ENCODE results near the gene CCL13.

Gene CCL13

GRCh38 chr17:34384822-34385605, 28.7 kb downstream of the CCL13 start:
- DNase-seq (ENCODE audit: low read depth in 2 of 2), result no peak

DNA sequence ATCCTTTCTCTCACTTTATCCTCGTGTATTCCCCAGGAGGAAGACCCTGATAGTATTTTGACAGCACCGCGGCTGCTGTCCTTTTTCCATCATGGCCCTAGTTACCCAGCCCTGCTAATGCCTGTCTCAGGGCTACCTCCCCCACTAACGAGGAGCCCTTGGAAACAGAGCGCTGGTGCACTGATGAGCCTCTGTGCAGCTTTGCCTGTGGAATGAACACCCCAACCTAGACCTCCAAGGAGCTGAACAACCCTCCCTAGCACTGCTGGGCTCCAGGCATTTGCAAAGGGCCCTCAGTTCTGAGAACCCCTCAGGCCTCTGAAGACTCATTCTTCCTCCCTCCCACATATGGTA, 30.0 kb downstream of the CCL13 start:
- DNase-seq (ENCODE audit: low read depth in 2 of 2), result no peak

DNA sequence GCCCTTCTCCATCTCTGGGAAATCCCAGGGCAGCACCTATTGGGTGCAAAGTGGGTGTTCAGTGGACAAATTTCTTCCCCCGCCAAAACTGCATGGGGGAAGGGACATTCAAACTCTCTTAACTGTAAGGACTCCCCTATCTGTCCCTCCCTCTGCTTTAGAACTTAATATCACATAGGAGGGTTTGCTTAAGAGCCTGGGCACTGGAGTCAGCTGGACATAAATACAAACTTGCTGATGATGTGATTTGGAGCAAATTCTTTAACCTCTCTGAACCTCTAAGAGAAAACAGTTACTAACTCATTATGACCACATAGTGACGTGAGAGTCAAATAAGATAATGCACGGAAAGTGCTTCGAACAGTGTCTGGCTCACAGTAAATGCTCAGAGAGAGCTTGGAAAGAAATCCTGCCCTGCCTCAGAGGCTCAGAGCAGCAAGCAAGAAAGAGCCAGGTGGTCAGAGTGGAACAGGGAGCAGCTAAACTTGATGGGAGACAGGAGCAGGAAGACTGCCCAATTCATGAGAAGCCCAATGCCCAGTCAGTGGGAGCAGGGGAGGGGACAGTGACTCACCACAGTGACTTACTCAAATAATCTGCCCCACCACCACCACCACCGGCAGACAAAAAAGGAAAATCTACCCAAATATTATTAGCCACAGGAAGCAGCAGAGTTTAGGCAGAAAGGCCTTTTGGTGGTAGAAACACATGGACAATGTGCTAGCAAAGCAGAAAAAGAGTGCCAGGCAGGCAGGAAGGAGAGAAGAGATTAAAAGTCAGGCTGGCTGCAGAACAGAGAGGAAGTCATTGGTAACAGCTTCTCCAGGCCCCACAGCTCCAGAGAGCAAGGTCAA, 30.6 kb downstream of the CCL13 start:
- DNase-seq (ENCODE audit: low read depth in 2 of 2), result no peak

- DNase-seq (ENCODE audit: low read depth in 2 of 2), result no peak
These were observed 31.3 kb downstream of the CCL13 start for GRCh38 chr17:34387566-34387965.

DNA sequence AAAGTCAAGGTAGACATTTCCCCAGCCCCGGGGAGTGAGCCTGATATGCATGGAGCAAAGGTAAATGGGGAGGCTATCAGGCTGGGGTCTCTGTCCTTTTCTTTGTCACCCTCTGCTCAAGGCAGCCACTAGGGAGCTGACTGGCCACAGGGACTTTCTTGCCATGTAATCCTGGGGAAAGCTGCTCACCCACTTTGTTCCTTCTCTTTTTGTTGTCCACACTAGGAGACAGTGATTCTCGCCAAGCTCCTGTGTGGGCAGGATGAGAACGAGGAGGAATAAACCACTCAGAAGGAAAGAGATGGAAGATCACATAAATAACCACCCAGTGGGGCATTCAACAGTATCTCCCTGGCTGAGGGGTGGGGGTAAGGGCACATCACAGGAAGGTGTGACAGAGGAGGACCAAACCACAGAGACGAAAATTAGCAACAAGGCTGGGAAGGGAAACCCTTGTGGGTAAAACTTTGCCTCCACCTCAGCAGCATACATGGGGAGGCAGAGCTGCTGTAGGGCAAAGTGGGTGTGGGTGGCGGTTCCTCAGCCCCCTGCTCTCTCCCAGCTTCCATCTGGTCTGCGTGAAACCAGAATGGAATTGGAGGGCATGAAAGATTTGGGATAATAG, 33.0 kb downstream of the CCL13 start:
- DNase-seq (ENCODE audit: low read depth in 2 of 2), result no peak

DNA sequence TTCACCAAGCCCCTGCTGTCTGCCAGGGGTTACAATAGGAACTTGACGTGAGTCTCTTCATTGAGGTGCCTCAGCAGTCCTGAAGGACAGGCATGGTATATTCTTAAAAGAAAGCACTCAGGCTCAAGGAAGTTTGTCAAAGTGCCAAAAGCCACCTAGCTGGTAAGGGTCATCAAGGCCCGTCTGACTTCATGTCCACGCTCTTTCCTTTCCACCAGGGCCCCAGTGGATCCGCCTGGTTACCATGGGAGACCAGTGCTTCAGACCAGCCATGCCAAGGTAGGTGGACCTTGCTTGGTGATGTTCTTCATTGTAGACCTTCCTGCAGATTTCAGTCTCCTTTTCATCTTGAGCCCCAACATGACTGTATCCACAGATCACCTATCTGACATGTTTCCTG, 34.4 kb downstream of the CCL13 start:
- no peak for DNase-seq (ENCODE audit: low read depth in 2 of 2)

DNA sequence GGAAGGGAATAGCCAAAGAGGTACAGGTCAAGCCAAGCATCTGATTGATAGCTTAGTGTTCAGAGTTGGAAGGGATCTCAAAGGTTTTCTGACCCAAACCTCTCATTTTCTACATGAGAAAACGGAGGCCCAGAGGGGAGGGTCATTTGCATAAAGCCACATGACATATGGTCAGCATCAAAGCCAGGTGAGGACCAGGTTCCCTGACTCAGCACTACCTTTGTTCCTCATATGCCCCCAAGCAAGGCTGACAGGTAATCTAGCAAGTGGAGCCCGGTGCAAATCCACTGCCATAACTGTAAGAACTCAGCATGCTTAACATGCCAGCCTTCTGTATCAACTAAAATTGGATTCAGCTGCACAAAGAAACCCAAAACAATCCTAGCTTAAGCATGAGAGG, 35.0 kb downstream of the CCL13 start:
- no peak for DNase-seq (ENCODE audit: low read depth in 2 of 2)

- no peak for DNase-seq (ENCODE audit: low read depth in 2 of 2)
These were observed 37.1 kb downstream of the CCL13 start for GRCh38 chr17:34393401-34393800.

GRCh38 chr17:34397265-34397664, 41.0 kb downstream of the CCL13 start:
- no peak for DNase-seq (ENCODE audit: low read depth in 2 of 2)

- DNase-seq (ENCODE audit: low read depth in 2 of 2), result no peak
These were observed 42.7 kb downstream of the CCL13 start for GRCh38 chr17:34398990-34399389.

GRCh38 chr17:34399725-34400124, 43.4 kb downstream of the CCL13 start:
- no peak for DNase-seq (ENCODE audit: low read depth in 2 of 2)

DNA sequence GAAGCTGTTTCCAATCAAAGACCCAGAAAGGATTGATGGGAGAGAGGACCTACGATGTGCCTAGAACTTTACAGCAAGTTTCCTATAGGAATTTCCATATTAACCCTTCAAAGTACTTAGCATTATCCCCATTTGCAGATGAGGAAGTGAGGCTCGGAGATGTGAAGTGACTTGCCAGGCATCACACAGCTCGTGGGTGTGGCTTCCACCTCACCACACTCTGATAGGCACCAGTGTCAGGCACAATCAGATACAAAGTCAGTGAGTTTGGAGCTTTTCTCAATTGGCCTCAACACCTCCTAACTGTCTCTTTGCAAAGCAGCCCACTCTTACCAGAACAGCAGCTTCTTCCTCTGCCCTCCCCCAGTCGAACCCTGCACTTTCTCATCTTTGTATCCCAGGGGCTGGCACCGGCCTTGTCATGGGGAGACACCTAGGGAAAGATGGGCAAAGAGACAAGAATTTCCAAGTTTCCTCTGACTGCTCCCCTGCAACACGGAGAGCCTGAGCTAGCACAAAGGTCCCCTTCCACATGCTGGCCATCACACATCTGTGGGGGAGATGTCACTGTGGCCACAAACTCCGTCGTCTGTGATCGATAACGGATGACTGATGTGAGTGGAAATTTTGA, 44.1 kb downstream of the CCL13 start:
- no peak for DNase-seq (ENCODE audit: low read depth in 2 of 2)

GRCh38 chr17:34401165-34401564, 44.9 kb downstream of the CCL13 start:
- DNase-seq (ENCODE audit: low read depth in 2 of 2), result no peak

DNA sequence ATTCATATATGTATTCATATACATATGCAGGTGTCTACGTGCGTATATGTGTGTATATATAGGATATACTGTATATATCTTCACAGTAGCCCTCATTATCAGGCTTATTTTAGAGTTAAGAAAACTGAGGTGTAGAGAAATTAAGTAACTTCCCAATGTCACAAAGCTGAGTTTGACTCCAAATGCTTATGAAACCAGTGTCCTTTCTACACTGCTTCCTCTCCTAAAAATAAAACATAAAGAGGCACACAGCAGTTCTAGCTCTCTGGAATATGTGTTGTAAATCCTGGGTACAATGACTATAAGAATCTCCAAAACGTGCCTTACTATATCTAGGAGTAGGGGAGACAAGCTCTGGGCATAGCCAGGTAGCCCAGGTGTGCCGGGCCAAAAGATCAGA, 46.7 kb downstream of the CCL13 start:
- DNase-seq (ENCODE audit: low read depth in 2 of 2), result no peak

- no peak for DNase-seq (ENCODE audit: low read depth in 2 of 2)
These were observed 49.9 kb downstream of the CCL13 start for GRCh38 chr17:34406226-34406625.

All from stimulated activated CD8-positive, alpha-beta memory T cell treated with anti-CD3 and anti-CD28 coated beads, Interleukin-7, amount 100 ng/mL, for 1 hour (primary cell).